Right hindlimb (tissue), 1 donor: ENCODE measurements around the gene BIVM.

Experiments used
- DNase-seq: peaks from one replicate; pipeline ENCODE4 v3.0.0-alpha.2; 2018

The BIVM gene

GRCh38 chr13:102792396-102792795 lies 6.5 kb upstream of the BIVM start:
- no peak for DNase-seq

DNA sequence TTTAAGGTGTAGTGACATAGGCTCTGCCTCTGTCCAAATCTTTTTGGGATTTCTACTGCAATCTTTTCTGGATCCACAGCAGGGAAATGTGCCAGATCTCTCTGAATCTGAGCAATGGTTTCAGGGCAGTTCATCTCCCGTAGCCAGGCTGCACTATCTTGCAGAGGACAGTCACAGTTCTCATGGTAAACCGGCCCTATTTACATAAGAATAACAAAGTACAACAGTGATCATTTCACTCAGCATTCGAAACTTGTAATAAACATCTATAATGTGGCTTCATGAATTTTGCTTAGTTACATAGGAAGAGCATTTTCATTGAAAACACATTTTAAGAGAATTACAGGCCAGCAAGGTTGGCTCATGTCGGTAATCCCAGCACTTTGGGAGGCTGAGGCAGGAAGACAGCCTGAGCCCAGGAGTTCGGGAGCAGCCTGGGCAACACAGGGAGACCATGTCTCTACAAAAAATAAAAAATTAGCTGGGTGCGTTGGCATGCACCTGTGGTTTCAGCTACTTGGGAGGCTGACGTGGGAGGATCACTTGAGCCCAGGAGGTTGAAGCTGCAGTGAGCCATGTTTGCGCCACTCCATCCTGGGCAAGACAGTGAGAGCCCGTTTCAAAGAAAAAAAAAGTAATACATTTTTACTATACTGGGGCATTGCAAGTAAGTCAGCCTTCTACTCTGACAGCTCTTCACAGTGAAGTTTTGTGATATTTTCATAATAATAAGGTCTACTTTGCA lies 5.1 kb upstream of the BIVM start:
- DNase-seq: no peak

GRCh38 chr13:102799426-102800144 lies 666 bp downstream of the BIVM start:
- DNase-seq: no peak

DNA sequence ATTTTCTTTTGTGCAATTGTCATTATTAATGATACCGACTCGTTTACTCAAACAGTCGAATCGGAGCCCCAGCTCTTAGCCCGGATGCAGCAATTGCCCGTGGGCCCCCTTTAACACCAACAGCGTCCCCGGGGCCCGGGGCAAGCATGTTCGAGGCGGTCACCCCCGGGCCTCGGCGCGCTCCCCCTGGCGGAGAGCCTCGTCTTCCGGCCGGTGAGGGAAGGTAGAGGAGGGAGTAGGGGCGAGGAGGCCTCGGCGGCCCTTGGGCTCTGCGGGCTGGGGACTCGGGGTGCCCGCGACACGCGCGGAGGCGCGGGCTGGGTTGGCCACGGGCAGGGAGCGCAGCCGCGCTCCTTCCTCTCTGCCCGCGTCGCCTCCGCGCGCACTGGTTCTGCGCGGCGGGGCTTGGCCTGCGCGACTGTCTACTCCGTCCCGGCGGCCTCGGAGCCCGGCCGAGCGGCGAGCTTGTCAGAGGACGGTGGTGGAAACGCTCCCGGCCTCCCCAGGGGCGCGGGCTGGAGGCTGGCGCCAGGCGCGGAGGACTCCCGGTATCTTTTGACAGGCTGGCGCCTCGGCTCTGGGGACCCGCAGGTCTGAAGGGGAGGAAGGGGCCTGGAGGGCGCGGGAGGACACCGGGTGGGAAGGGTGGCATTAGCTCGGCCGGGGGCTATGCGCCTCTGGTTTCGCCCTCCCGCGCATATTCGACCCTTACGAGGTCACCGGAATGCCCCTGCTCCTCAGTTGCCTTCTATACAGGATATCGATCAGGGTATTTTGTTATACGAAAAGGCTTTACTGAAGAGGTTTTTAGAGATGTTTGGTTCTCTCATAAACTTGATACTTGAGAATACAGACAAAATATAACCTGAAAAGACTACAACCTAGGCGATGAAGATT lies 1.5 kb downstream of the BIVM start:
- DNase-seq: peak; percentile 90

GRCh38 chr13:102805680-102806079 lies 6.8 kb downstream of the BIVM start:
- no peak for DNase-seq

DNA sequence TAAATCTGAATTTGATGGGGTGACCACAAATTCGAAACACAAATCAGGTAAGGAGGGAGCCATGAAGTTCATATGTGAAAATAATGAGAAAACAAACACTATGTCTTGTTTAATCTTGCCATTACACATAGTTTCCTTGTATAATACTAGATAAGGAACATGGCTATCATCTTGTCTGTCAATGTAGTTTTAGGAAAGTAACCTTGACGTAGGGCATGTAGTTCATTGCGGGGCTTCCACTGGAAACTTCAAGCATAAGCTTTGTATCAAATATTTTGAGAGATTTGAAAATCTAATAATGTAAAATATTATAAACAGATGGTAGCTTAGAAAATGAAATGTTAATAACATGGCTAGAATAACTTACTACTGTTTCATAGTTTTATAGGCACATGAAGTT lies 8.8 kb downstream of the BIVM start:
- no peak for DNase-seq

DNA sequence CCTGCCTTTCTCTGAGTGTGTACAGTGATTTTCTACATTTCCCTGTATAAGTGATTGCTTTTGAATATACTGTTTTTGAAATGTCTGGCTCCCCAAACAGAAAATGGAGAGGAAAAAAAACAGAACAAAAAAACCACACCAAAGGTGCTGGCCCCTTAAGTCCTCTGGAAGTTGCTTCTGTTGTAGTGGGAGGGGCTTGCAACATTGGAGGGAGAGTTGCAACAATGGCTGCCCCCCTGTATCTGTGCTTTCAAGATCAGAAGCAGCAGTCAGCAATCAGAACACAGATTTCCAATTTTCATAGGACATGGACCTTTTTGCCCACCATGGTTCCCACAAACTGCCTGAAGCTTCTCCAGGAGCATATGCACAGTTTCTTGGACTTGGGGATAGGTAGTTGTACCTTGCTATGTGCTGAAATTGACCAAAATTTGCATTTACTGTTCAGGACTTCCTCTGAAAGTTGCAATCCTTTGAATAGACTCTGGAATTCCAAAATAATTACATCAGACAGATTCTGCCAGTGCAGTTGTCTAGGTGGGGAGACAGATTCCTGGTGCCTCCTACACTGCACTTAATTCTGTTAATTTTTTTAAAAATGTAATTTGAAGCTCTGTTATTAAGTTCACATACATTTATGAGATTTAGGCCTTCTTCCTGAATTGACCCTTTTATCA lies 13.8 kb downstream of the BIVM start:
- DNase-seq: no peak

GRCh38 chr13:102814025-102814607 lies 15.2 kb downstream of the BIVM start:
- DNase-seq: no peak

GRCh38 chr13:102814793-102815192 lies 15.9 kb downstream of the BIVM start:
- DNase-seq: no peak

DNA sequence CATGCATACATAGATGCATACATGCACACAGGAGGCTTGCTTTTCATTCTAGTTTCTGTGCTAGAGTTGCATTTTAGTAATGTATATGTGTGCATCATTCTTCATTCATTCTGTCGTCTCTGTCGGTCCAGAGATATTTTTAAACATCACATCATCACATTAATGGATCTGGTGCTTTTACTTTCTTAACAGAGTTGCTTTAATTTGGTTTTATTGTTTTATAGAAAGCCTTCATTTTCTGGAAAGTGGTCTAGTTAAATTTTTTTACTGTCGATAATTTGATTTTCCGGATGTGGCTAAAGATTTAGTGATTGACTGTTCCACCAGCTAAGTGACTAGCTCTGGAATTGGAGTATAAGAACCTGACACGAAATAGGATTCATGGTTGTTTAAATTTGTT lies 16.9 kb downstream of the BIVM start:
- DNase-seq: no peak

GRCh38 chr13:102816708-102817107 lies 17.8 kb downstream of the BIVM start:
- DNase-seq: no peak

DNA sequence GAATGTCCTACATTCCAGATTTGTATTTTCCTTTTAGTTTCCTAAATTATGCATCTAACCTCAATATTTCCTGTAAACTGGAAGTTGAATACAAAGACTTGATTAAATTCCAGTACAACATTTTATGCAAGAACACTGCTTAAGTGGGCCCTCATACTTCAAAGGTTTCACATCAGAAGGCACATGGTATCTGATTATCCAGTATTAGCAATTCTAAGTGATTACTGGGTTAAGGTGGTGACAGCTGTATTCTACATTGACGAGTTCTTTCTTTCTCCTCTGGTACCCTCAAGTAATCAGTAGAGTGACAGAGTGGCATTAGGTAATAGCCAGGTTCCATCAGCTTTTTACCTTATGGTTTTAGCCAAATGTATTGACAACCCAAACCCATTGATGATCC lies 18.3 kb downstream of the BIVM start:
- DNase-seq: no peak

DNA sequence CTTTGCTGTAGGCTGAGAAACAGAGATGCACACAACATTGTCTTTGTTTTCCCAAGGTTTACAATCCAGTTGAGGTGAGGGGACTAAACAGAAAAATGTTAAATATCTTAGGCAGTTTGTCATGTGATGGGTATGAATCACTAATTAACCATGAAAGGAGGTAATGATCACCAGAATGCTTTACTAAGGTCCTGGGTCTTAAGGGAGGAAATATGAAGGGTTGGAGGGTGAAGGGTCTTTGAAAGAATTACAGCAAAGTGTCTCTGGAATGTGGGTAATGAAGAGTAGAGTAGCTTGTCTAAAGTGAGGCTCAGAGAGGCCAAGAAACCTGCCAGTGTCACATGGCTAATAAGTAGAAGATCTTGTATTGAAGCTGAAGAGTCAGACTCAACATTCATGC lies 19.0 kb downstream of the BIVM start:
- no peak for DNase-seq

DNA sequence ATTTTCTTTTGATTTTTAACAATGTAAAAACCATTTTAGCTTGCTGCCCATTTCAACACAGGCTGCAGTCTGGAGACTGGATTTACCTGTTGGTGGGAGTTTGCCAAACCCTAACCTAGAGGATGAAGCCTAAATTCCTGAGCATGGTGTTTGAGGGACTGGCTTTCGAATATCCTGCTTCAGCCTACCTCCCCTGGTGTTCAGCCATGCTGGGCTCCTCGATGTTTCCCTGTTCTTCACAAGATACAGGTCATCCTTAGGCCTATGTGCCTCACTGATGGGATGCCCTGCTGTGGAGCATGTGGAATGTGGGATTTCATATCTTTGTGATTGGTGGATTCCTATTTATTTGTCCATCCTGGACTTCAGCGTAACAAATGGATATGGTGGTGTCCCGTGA lies 26.5 kb downstream of the BIVM start:
- no peak for DNase-seq

GRCh38 chr13:102825921-102826706 lies 27.2 kb downstream of the BIVM start:
- DNase-seq: no peak

DNA sequence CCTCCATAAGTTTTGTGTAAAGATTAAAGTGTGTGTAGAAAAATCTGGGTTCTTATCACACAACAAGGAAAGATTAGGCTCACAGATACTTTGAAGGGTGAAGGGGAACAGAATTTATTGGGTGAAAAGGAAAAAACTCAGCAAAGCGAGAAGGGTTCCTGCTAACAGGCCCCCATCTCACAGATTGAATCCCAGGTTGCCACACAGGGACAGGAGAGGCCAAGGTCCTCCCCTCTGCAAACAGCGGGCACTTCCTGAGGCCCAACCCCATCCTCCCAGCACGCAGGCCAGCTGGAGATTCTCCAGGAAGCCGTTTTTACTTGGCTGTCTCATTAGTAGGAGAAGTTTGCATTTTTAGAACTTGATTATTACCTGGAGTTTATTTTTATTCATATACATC lies 31.7 kb downstream of the BIVM start:
- DNase-seq: no peak

- no peak for DNase-seq
Measured at GRCh38 chr13:102836471-102836870, 37.6 kb downstream of the BIVM start.

DNA sequence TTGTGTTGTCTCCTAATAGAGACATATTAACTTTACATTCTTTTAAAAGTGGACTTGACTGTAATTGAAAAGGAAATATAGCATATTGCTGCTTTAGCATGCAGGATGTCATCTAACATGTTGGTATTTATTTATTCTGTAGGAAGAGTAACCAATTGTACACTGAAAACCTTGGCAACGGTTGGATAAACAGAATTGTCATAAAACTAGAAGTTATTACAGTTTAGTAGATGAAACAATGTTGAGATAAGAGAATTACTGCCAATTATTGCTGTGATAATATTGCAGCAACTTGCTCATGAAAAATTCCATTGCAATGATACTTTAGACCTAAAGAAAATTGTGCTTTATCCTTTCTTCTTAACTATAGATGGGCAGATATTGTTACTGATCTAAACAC lies 39.4 kb downstream of the BIVM start:
- DNase-seq: no peak

- DNase-seq: no peak
Measured at GRCh38 chr13:102838982-102839381, 40.1 kb downstream of the BIVM start.

DNA sequence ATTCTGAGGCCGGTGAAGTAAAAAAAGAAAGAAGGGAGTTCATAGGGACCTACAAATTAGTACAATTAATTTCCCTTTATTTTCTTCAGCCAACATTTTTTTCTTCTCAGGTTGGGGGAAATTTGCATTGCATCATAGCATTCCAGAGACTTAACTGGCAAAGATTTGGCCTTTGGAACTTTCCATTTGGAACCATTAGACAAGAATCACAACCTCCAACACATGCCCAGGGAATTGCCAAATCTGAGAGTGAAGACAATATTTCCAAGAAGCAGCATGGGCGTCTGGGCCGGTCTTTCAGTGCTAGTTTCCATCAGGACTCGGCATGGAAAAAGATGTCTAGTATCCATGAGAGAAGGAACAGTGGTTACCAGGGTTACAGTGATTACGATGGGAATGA lies 40.5 kb downstream of the BIVM start:
- no peak for DNase-seq

- no peak for DNase-seq
Measured at GRCh38 chr13:102845289-102845629, 46.3 kb downstream of the BIVM start.
